IMR-90 (cell line): ENCODE measurements around the gene CCDC88A. TPM values are rescaled to one million over a fixed set of nuclear protein-coding genes. Genes with fewer than 3 reads are reported as not detected.
"Not testable (repeated sequence)": the region's sequence is repeated elsewhere in the genome, so short reads cannot be mapped to it uniquely, and the experiment has no call there.

Experiments
- ATAC-seq: fragments of 200-7000 bp; cut with Tn5 transposase; 2 replicates; pipeline ENCODE4 v1.9.1; 2020; ENCODE audit warnings: low read depth, mild to moderate bottlenecking, moderate library complexity
- BruUV-seq: library from RNA; stranded (reverse); fragments of 400-500 nt; replicated peaks from 2 replicates; lab custom pipeline; 2021; lab: Mats Ljungman, UMichigan
- CTCF ChIA-PET: fragments of 300-600 bp; formaldehyde crosslinking; extraction: SDS; loops from one replicate; lab custom pipeline; 2021; ENCODE audit warnings: antibody characterized with exemption; lab: Yijun Ruan, JAX
- POLR2A ChIA-PET: fragments of 300-600 bp; sonication (Branson Sonifier 250); formaldehyde crosslinking; loops from one replicate; lab custom pipeline; 2022; ENCODE audit warnings: antibody characterized with exemption; ENCODE audit not compliant: unreplicated experiment; lab: Charles Lee
- DNase-seq: peaks from one replicate; pipeline ENCODE4 v3.0.0; 2013
- H2AFZ ChIP-seq: replicated peaks from 2 replicates; pipeline ENCODE3; 2013; ENCODE audit warnings: low read length, mild to moderate bottlenecking; ENCODE audit not compliant: poor library complexity
- H2AK5ac ChIP-seq: 2 replicates; pipeline ENCODE4 v1.6.1; 2013; ENCODE audit warnings: low read depth, low read length, inconsistent platforms
- H2AK9ac ChIP-seq: replicated peaks from 2 replicates; pipeline ENCODE3; 2013; ENCODE audit warnings: mild to moderate bottlenecking, low read depth, low read length, moderate library complexity; ENCODE audit not compliant: poor library complexity
- H2BK120ac ChIP-seq: 2 replicates; pipeline ENCODE4 v1.6.1; 2013; ENCODE audit warnings: low read depth, low read length, inconsistent platforms
- H2BK15ac ChIP-seq: 3 replicates; pipeline ENCODE4 v1.6.1; 2013; ENCODE audit warnings: low read depth, low read length, inconsistent platforms
- H2BK20ac ChIP-seq: 2 replicates; pipeline ENCODE4 v1.6.1; 2013; ENCODE audit warnings: low read depth, mild to moderate bottlenecking, inconsistent platforms, low read length, moderate library complexity
- H2BK5ac ChIP-seq: 2 replicates; pipeline ENCODE4 v1.6.1; 2013; ENCODE audit warnings: mild to moderate bottlenecking, low read depth, low read length, inconsistent platforms; ENCODE audit not compliant: poor library complexity, severe bottlenecking
- H3K14ac ChIP-seq: replicated peaks from 2 replicates; pipeline ENCODE4 v1.6.1; 2013; ENCODE audit warnings: low read depth, low read length, inconsistent platforms
- H3K18ac ChIP-seq: 2 replicates; pipeline ENCODE4 v1.6.1; 2013; ENCODE audit warnings: low read depth, low read length, control low read depth
- H3K23ac ChIP-seq: 2 replicates; pipeline ENCODE4 v1.6.1; 2013; ENCODE audit warnings: low read depth, low read length, inconsistent platforms
- H3K27ac ChIP-seq: 2 replicates; pipeline ENCODE4 v1.5.1; 2013; ENCODE audit warnings: mild to moderate bottlenecking, control low read depth, low read length; ENCODE audit not compliant: insufficient read depth
- H3K27me3 ChIP-seq: 2 replicates; pipeline ENCODE4 v1.6.1; 2013; ENCODE audit warnings: low read length; ENCODE audit not compliant: control insufficient read depth, insufficient read depth
- H3K36me3 ChIP-seq: 2 replicates; pipeline ENCODE4 v1.6.1; 2013; ENCODE audit warnings: low read length, mixed read lengths; ENCODE audit not compliant: control insufficient read depth, insufficient read depth
- H3K4ac ChIP-seq: 2 replicates; pipeline ENCODE4 v1.6.1; 2013; ENCODE audit warnings: low read depth, low read length, inconsistent platforms
- H3K4me1 ChIP-seq: 2 replicates; pipeline ENCODE4 v1.6.1; 2013; ENCODE audit warnings: low read length, mixed read lengths; ENCODE audit not compliant: control insufficient read depth, insufficient read depth
- H3K4me2 ChIP-seq: 2 replicates; pipeline ENCODE4 v1.6.1; 2013; ENCODE audit warnings: low read depth, mild to moderate bottlenecking, control low read depth, low read length, moderate library complexity
- H3K4me3 ChIP-seq: 2 replicates; pipeline ENCODE4 v1.5.1; 2013; ENCODE audit warnings: low read depth, mild to moderate bottlenecking, control low read depth, low read length, moderate library complexity; ENCODE audit not compliant: insufficient read depth
- H3K56ac ChIP-seq: 2 replicates; pipeline ENCODE4 v1.6.1; 2013; ENCODE audit warnings: low read length, inconsistent platforms; ENCODE audit not compliant: insufficient read depth; ENCODE audit errors: extremely low read depth
- H3K79me1 ChIP-seq, 2 experiments: 2 replicates each; pipeline ENCODE4 v1.6.1; 2013; ENCODE audit warnings: low read length in 2 of 2, inconsistent platforms in 1 of 2, low read depth in 1 of 2
- H3K9ac ChIP-seq: 2 replicates; pipeline ENCODE4 v1.6.1; 2013; ENCODE audit warnings: low read depth, low read length, control low read depth
- H3K9me1 ChIP-seq: 2 replicates; pipeline ENCODE4 v1.6.1; 2013; ENCODE audit warnings: low read length, inconsistent platforms; ENCODE audit not compliant: insufficient read depth
- H3K9me3 ChIP-seq: 2 replicates; pipeline ENCODE4 v1.6.1; 2013; ENCODE audit warnings: low read length; ENCODE audit not compliant: control insufficient read depth, insufficient read depth
- H4K20me1 ChIP-seq: 2 replicates; pipeline ENCODE4 v1.6.1; 2013; ENCODE audit warnings: low read length, inconsistent platforms; ENCODE audit not compliant: insufficient read depth
- H4K5ac ChIP-seq: 2 replicates; pipeline ENCODE4 v1.6.1; 2013; ENCODE audit warnings: mild to moderate bottlenecking, low read depth, low read length, control low read depth
- H4K8ac ChIP-seq, 2 experiments: 2 replicates each; pipeline ENCODE4 v1.6.1; 2013; ENCODE audit warnings: low read depth in 2 of 2, low read length in 2 of 2, control low read depth in 1 of 2, inconsistent platforms in 1 of 2
- H4K91ac ChIP-seq: 2 replicates; pipeline ENCODE4 v1.6.1; 2013; ENCODE audit warnings: low read depth, low read length, inconsistent platforms; ENCODE audit not compliant: insufficient read depth
- CEBPB ChIP-seq: IDR thresholded peaks from 2 replicates; pipeline ENCODE4 v1.6.1; 2012; ENCODE audit warnings: low read depth, low read length, improper control_type of control experiment
- CHD1 ChIP-seq: IDR thresholded peaks from 2 replicates; pipeline ENCODE4 v1.6.1; 2012; ENCODE audit warnings: low read depth, low read length, improper control_type of control experiment
- MAFK ChIP-seq: IDR thresholded peaks from 2 replicates; pipeline ENCODE4 v1.6.1; 2012; ENCODE audit warnings: low read depth, low read length, improper control_type of control experiment
- POLR2A ChIP-seq: IDR thresholded peaks from 2 replicates; pipeline ENCODE4 v1.6.1; 2012; ENCODE audit warnings: mild to moderate bottlenecking, low read depth, low read length
- RFX5 ChIP-seq: IDR thresholded peaks from 2 replicates; pipeline ENCODE4 v1.8.0; 2012; ENCODE audit warnings: low read depth, mild to moderate bottlenecking, low read length, moderate library complexity
- WGBS, 2 experiments: methylation state at CpG; one replicate each; pipeline versions ENCODE4 v1.1.5 to v1.1.7; 2013; ENCODE audit warnings: missing lambda C conversion rate in 2 of 2; ENCODE audit not compliant: insufficient read length in 1 of 2; ENCODE audit errors: extremely low coverage in 2 of 2; 5-methylcytosine and 5-hydroxymethylcytosine counted together
- dilution Hi-C: fragments of 300-500 bp; cut with HindIII; formaldehyde crosslinking; loops from one replicate; pipeline ENCODE4 v1.14.3; 2018; ENCODE audit warnings: low sequenced_read_pairs; ENCODE audit not compliant: unreplicated experiment
- in situ Hi-C: fragments of 300-500 bp; cut with MboI; formaldehyde crosslinking; loops from 3 replicates; pipeline ENCODE4 v1.14.3; 2019; ENCODE audit warnings: low sequenced_read_pairs, inconsistent platforms, mixed read lengths
- intact Hi-C: fragments of 100-400 bp; cut with micrococcal nuclease; formaldehyde crosslinking; loops from 2 replicates; pipeline ENCODE4 v1.10.0; 2022
- polyA plus RNA-seq, 3 experiments: library from polyadenylated mRNA; depleted of rRNA; stranded (reverse); fragments of >200 nt; gene quantifications; 2 replicates each; pipeline ENCODE4 v1.2.3, GENCODE V29; 2012; ENCODE audit warnings: low replicate concordance in 1 of 3
- total RNA-seq: library from RNA; depleted of rRNA; stranded (reverse); fragments of >200 nt; gene quantifications from 2 replicates; pipeline ENCODE4 v1.2.3, GENCODE V29; 2012
- TF ChIP-seq, protein P1 (sequence below): conservative IDR thresholded peaks from 2 replicates; pipeline ENCODE4 v1.5.1; 2012; ENCODE audit warnings: mild to moderate bottlenecking, low read depth, low read length, improper control_type of control experiment

Gene CCDC88A
- total and polyA plus RNA-seq, 2 of the 4 experiments (the other 2 are of a cell fraction): 15.6 to 63.8 TPM

DNA sequence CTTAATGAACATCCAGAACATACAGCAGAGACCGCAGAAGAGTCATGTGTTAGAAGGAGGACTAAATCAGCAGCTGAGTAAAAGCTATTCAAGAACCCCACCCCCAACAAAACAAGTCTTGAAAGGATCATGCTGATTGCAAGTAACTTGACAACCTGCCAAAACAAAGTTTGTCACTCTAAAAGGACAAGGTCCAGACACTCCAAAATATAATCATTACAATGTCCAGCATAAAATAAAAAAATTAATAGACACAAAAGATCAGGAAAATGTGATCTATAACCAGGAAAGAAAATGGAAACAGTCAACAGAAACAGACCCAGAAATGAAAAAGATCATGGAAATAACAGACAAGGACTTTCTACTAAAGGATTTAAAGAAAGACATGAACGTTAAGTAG, 28.5 kb downstream of the CCDC88A start:
- Histone ChIP-seq H2BK120ac (no peak overlapping the region), H3K79me1 (peaks cover 3 to 14% of the 10 kb centered on the region in 2 experiments; a peak in 3 of 4 replicates), H3K27ac (no peak overlapping the region), H3K27me3 (no peaks in the 10 kb centered on the region), H3K4me2 (no peak overlapping the region), H3K56ac (no peak overlapping the region), H3K9ac (no peak overlapping the region), H2BK20ac (no peak overlapping the region), H3K4me3 (no peak overlapping the region), H3K23ac (no peak overlapping the region), H2AFZ (no peak overlapping the region), H3K9me1 (no peaks in the 10 kb centered on the region), H3K18ac (no peak overlapping the region), H2AK9ac (no peak overlapping the region), H4K91ac (no peak overlapping the region), H3K14ac (no peak overlapping the region), H4K8ac (no peak overlapping the region), H3K9me3 (no peaks in the 10 kb centered on the region), H3K4ac (no peak overlapping the region), H3K4me1 (no peaks in the 10 kb centered on the region), H3K36me3 (no peaks in the 10 kb centered on the region), H2BK5ac (no peak overlapping the region), H2AK5ac (no peak overlapping the region), H2BK15ac (no peak overlapping the region), H4K5ac (no peak overlapping the region), H4K20me1 (no peaks in the 10 kb centered on the region)
- ChIA-PET POLR2A (no interaction called here), CTCF (no interaction called here)
- ATAC-seq: no peak
- dilution Hi-C loops (no loop called here), intact Hi-C loops (no loop called here), in situ Hi-C loops (no loop called here)
- BruUV-seq: no TSS peak
- WGBS, 2 experiments: no CpG with 5 or more reads among the region's 2 CpGs
- DNase-seq: no peak
- no peak for TF ChIP-seq CHD1
- TF ChIP-seq, protein P1, sequence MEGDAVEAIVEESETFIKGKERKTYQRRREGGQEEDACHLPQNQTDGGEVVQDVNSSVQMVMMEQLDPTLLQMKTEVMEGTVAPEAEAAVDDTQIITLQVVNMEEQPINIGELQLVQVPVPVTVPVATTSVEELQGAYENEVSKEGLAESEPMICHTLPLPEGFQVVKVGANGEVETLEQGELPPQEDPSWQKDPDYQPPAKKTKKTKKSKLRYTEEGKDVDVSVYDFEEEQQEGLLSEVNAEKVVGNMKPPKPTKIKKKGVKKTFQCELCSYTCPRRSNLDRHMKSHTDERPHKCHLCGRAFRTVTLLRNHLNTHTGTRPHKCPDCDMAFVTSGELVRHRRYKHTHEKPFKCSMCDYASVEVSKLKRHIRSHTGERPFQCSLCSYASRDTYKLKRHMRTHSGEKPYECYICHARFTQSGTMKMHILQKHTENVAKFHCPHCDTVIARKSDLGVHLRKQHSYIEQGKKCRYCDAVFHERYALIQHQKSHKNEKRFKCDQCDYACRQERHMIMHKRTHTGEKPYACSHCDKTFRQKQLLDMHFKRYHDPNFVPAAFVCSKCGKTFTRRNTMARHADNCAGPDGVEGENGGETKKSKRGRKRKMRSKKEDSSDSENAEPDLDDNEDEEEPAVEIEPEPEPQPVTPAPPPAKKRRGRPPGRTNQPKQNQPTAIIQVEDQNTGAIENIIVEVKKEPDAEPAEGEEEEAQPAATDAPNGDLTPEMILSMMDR: no peak
- no peak for TF ChIP-seq MAFK
- no peak for TF ChIP-seq RFX5
- TF ChIP-seq CEBPB: no peak
- no peak for TF ChIP-seq POLR2A

DNA sequence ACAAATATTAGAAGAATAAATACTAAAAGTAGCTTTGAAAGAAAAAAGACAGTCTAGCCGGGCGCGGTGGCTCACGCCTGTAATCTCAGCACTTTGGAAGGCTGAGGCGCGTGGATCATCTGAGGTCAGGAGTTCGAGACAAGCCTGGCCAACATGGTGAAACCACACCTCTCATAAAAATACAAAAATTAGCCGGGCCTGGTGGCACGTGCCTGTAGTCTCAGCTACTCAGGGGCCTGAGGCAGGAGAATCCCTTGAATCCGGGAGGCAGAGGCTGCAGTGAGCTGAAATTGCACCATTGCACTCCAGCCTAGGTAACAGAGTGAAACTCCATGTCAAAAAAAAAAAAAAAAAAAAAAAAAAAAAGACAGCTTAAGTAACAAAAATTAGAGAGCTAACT, 34.1 kb downstream of the CCDC88A start:
- H3K4me2 ChIP-seq, ATAC-seq, H3K27me3 ChIP-seq, H2BK120ac ChIP-seq, H3K36me3 ChIP-seq, H3K9me3 ChIP-seq, H3K18ac ChIP-seq, H3K27ac ChIP-seq, H4K20me1 ChIP-seq, H3K4me3 ChIP-seq, H3K14ac ChIP-seq, H4K91ac ChIP-seq, H2AK9ac ChIP-seq, H2BK20ac ChIP-seq, H4K5ac ChIP-seq, H4K8ac ChIP-seq, dilution Hi-C loops, POLR2A ChIA-PET, H3K9me1 ChIP-seq, H2BK15ac ChIP-seq, BruUV-seq, H2AFZ ChIP-seq, H3K4me1 ChIP-seq, DNase-seq, H3K23ac ChIP-seq, H3K9ac ChIP-seq, intact Hi-C loops, H3K56ac ChIP-seq, in situ Hi-C loops, H2BK5ac ChIP-seq, H2AK5ac ChIP-seq, H3K4ac ChIP-seq: not testable (repeated sequence)
- CTCF ChIA-PET: interaction anchor here (0.6 kb wide), 1 partner anchor 332 kb away, joined by 3 read pairs; no protein-coding TSS in a partner anchor
- WGBS, 2 experiments: 80% methylated on average over 1 of the region's 10 CpGs; no CpG with 5 or more reads in 1 of the 2 experiments
- H3K79me1 ChIP-seq: peaks cover 6 to 18% of the 10 kb centered on the region in 2 experiments; a peak in 3 of 4 replicates
